BE2C (cell line): Measurements from ENCODE around the gene S1PR1.

Experiments
- DNase-seq: peaks from one replicate; pipeline ENCODE4 v3.0.0-alpha.2; 2020
- H3K27me3 ChIP-seq: fragments of 250-450 bp; sonication (Bioruptor Pico); 2 replicates; pipeline ENCODE4 v1.5.1; 2020; ENCODE audit warnings: mild to moderate bottlenecking
- H3K36me3 ChIP-seq: fragments of 250-450 bp; sonication (Bioruptor Pico); 2 replicates; pipeline ENCODE4 v1.5.1; 2020; ENCODE audit warnings: mild to moderate bottlenecking
- H3K4me1 ChIP-seq: fragments of 250-450 bp; sonication (Bioruptor Pico); 2 replicates; pipeline ENCODE4 v1.5.1; 2020
- H3K4me3 ChIP-seq: 2 replicates; pipeline ENCODE4 v1.5.1; 2011; ENCODE audit warnings: low read depth, low read length
- H3K9me3 ChIP-seq: fragments of 250-450 bp; sonication (Bioruptor Pico); 2 replicates; pipeline ENCODE4 v1.5.1; 2020
- CTCF ChIP-seq: IDR thresholded peaks from 2 replicates; pipeline ENCODE4 v1.5.1; 2012; ENCODE audit warnings: mild to moderate bottlenecking, low read depth, low read length

The S1PR1 gene

GRCh38 chr1:101265684-101266083, 28.9 kb downstream of the S1PR1 start:
- no peaks in the 10 kb centered on the region for H3K27me3 ChIP-seq
- peaks cover 10% of the 10 kb centered on the region for H3K4me1 ChIP-seq
- no peaks in the 10 kb centered on the region for H3K9me3 ChIP-seq
- no peak overlapping the region for H3K4me3 ChIP-seq
- no peak for TF ChIP-seq CTCF
- no peaks in the 10 kb centered on the region for H3K36me3 ChIP-seq
- no peak for DNase-seq

DNA sequence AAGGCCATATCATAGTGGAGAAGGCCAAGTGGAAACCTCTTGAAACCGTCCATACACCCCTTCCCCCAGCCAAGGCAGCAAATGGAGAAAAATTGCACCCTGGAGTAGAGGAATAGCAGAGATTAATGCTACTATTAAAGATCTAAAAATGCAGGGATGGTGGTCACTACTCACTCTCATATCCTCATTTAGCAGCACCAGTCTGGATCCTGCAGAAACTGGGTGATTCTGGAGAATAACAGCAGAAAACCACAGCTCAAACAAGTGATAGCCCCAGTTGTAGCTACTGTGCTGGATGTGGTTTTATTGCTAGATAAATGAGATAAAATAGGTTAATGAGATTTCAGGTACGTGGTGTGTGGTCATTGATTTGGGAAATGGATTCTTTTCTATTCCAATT, 30.3 kb downstream of the S1PR1 start:
- TF ChIP-seq CTCF: no peak
- Histone ChIP-seq H3K9me3 (no peaks in the 10 kb centered on the region; the same call in 1 of the 2 replicates), H3K27me3 (no peaks in the 10 kb centered on the region), H3K4me3 (no peak overlapping the region), H3K4me1 (peaks cover 10% of the 10 kb centered on the region), H3K36me3 (no peaks in the 10 kb centered on the region)
- no peak for DNase-seq

- H3K4me1 ChIP-seq: peaks cover 6% of the 10 kb centered on the region; the same call in 1 of the 2 replicates
- H3K9me3 ChIP-seq: no peaks in the 10 kb centered on the region; the same call in 1 of the 2 replicates
- H3K36me3 ChIP-seq: no peaks in the 10 kb centered on the region
- TF ChIP-seq CTCF: no peak
- H3K27me3 ChIP-seq: no peaks in the 10 kb centered on the region
- no peak overlapping the region for H3K4me3 ChIP-seq
- DNase-seq: no peak
Measured at GRCh38 chr1:101268893-101269292, 32.1 kb downstream of the S1PR1 start.

- Histone ChIP-seq H3K36me3 (no peaks in the 10 kb centered on the region), H3K27me3 (no peaks in the 10 kb centered on the region), H3K4me1 (no peaks in the 10 kb centered on the region), H3K4me3 (no peak overlapping the region), H3K9me3 (no peaks in the 10 kb centered on the region; the same call in 1 of the 2 replicates)
- no peak for TF ChIP-seq CTCF
- no peak for DNase-seq
Measured at GRCh38 chr1:101275672-101276071, 38.9 kb downstream of the S1PR1 start.

GRCh38 chr1:101276818-101277217, 40.0 kb downstream of the S1PR1 start:
- Histone ChIP-seq H3K36me3 (no peaks in the 10 kb centered on the region), H3K9me3 (no peaks in the 10 kb centered on the region), H3K4me1 (no peaks in the 10 kb centered on the region), H3K4me3 (no peak overlapping the region), H3K27me3 (no peaks in the 10 kb centered on the region)
- no peak for TF ChIP-seq CTCF
- no peak for DNase-seq

GRCh38 chr1:101278238-101278637, 41.4 kb downstream of the S1PR1 start:
- no peaks in the 10 kb centered on the region for H3K27me3 ChIP-seq
- H3K36me3 ChIP-seq: no peaks in the 10 kb centered on the region
- no peak overlapping the region for H3K4me3 ChIP-seq
- H3K9me3 ChIP-seq: no peaks in the 10 kb centered on the region
- no peak for DNase-seq
- TF ChIP-seq CTCF: no peak
- peaks cover 9% of the 10 kb centered on the region; the same call in 1 of the 2 replicates for H3K4me1 ChIP-seq
